ENCODE results near the gene BBS4. TPM values are rescaled to one million over a fixed set of nuclear protein-coding genes. Genes with fewer than 3 reads are reported as not detected.

The BBS4 gene
- total and polyA plus RNA-seq, 2 of the 4 experiments (the other 2 are of a cell fraction), result 15.8 to 21.0 TPM

DNA sequence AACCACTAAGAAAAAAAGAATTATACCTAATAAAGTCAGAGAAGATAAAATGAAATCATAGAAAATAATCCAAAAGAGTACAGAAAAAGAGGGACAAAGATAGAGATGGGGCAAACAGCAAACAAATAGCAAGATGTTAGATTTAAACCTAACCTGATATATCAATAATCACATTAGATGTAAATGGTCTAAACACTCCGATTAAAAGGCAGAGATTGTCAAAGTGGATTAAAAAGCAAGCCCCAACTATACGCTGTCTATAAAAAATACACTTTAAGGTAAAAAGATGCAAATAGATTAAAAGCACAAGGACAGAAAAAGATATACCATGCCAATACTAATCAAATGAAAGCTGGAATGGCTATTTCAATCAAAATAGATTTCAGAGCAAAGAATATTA is 80.8 kb downstream of the BBS4 start:
- POLR2A ChIA-PET (ENCODE audit: unreplicated experiment), result no interaction called here
- CTCF ChIA-PET, result no interaction called here
- in situ Hi-C loops (cut with MboI; ENCODE audit: low sequenced_read_pairs), result no loop called here

More for the DNA sequence above, 80.8 kb downstream of the BBS4 start:
- no peak overlapping the region for H3K9ac ChIP-seq (ENCODE audit: low read depth, low read length)
- no peak overlapping the region for H3K18ac ChIP-seq (ENCODE audit: low read depth, low read length)
- no peaks in the 10 kb centered on the region for H3K27me3 ChIP-seq (ENCODE audit: control insufficient read depth, insufficient read depth, low read length)
- BruUV-seq (replicated peaks), result no TSS peak
- no peak overlapping the region for H3K4me2 ChIP-seq (ENCODE audit: low read depth, low read length)
- H2BK15ac ChIP-seq (ENCODE audit: low read depth, low read length), result no peak overlapping the region
- peaks cover 25% of the 10 kb centered on the region for H3K36me3 ChIP-seq (ENCODE audit: control insufficient read depth, insufficient read depth, low read length)
- no peak overlapping the region for H2BK120ac ChIP-seq (ENCODE audit: low read depth, low read length)
- no peak for ATAC-seq (ENCODE audit: low read depth)
- H3K56ac ChIP-seq (ENCODE audit: extremely low read depth, insufficient read depth, low read length), result no peak overlapping the region
- no peak overlapping the region for H4K8ac ChIP-seq (ENCODE audit: low read depth in 2 of 2, low read length in 2 of 2)
- no peak overlapping the region for H3K23ac ChIP-seq (ENCODE audit: low read depth, low read length)
- H2BK5ac ChIP-seq (ENCODE audit: low read depth, low read length, poor library complexity, severe bottlenecking), result no peak overlapping the region
- H2BK20ac ChIP-seq (ENCODE audit: low read depth, low read length), result no peak overlapping the region
- no peaks in the 10 kb centered on the region for H3K9me1 ChIP-seq (ENCODE audit: insufficient read depth, low read length)
- TF ChIP-seq BHLHE40 (IDR thresholded peaks at IDR 0.05; ENCODE audit: low read depth, low read length) (no peak), CEBPB (IDR thresholded peaks at IDR 0.05; ENCODE audit: low read depth, low read length) (no peak), RAD21 (IDR thresholded peaks at IDR 0.05; ENCODE audit: low read length) (no peak), MAFK (IDR thresholded peaks at IDR 0.05; ENCODE audit: low read depth, low read length) (no peak), RFX5 (IDR thresholded peaks at IDR 0.05; ENCODE audit: low read depth, low read length) (no peak), MAZ (IDR thresholded peaks at IDR 0.05; ENCODE audit: borderline replicate concordance, low read depth, low read length) (no peak), MXI1 (IDR thresholded peaks at IDR 0.05; ENCODE audit: borderline replicate concordance, low read depth, low read length) (no peak), FOS (IDR thresholded peaks at IDR 0.05; ENCODE audit: low read depth, low read length) (no peak), SMC3 (IDR thresholded peaks at IDR 0.05; ENCODE audit: low read depth, low read length) (no peak), CHD1 (IDR thresholded peaks at IDR 0.05; ENCODE audit: low read depth, low read length) (no peak), POLR2A (IDR thresholded peaks at IDR 0.05; ENCODE audit: low read depth, low read length) (no peak)
- TF ChIP-seq, protein P1, sequence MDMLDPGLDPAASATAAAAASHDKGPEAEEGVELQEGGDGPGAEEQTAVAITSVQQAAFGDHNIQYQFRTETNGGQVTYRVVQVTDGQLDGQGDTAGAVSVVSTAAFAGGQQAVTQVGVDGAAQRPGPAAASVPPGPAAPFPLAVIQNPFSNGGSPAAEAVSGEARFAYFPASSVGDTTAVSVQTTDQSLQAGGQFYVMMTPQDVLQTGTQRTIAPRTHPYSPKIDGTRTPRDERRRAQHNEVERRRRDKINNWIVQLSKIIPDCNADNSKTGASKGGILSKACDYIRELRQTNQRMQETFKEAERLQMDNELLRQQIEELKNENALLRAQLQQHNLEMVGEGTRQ (IDR thresholded peaks at IDR 0.05; ENCODE audit: low read depth, low read length), result no peak
- TF ChIP-seq, protein P2, sequence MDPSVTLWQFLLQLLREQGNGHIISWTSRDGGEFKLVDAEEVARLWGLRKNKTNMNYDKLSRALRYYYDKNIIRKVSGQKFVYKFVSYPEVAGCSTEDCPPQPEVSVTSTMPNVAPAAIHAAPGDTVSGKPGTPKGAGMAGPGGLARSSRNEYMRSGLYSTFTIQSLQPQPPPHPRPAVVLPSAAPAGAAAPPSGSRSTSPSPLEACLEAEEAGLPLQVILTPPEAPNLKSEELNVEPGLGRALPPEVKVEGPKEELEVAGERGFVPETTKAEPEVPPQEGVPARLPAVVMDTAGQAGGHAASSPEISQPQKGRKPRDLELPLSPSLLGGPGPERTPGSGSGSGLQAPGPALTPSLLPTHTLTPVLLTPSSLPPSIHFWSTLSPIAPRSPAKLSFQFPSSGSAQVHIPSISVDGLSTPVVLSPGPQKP (IDR thresholded peaks at IDR 0.05; ENCODE audit: borderline replicate concordance, low read depth, low read length), result no peak
- TF ChIP-seq, protein P3, sequence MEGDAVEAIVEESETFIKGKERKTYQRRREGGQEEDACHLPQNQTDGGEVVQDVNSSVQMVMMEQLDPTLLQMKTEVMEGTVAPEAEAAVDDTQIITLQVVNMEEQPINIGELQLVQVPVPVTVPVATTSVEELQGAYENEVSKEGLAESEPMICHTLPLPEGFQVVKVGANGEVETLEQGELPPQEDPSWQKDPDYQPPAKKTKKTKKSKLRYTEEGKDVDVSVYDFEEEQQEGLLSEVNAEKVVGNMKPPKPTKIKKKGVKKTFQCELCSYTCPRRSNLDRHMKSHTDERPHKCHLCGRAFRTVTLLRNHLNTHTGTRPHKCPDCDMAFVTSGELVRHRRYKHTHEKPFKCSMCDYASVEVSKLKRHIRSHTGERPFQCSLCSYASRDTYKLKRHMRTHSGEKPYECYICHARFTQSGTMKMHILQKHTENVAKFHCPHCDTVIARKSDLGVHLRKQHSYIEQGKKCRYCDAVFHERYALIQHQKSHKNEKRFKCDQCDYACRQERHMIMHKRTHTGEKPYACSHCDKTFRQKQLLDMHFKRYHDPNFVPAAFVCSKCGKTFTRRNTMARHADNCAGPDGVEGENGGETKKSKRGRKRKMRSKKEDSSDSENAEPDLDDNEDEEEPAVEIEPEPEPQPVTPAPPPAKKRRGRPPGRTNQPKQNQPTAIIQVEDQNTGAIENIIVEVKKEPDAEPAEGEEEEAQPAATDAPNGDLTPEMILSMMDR (conservative IDR thresholded peaks at IDR 0.05; ENCODE audit: low read depth, low read length), result no peak
- no peak overlapping the region for H3K14ac ChIP-seq (replicated peaks; ENCODE audit: low read depth, low read length)
- no peak overlapping the region for H2AFZ ChIP-seq (replicated peaks; ENCODE audit: low read length, poor library complexity)
- dilution Hi-C loops (cut with HindIII; ENCODE audit: low sequenced_read_pairs, unreplicated experiment) (no loop called here), intact Hi-C loops (cut with micrococcal nuclease) (no loop called here)
- peaks cover 26 to 30% of the 10 kb centered on the region in 2 experiments for H3K79me1 ChIP-seq (ENCODE audit: low read depth in 1 of 2, low read length in 2 of 2)
- no peaks in the 10 kb centered on the region for H4K20me1 ChIP-seq (ENCODE audit: insufficient read depth, low read length)
- no peak overlapping the region for H3K4me3 ChIP-seq (ENCODE audit: insufficient read depth, low read depth, low read length)
- H3K4ac ChIP-seq (ENCODE audit: low read depth, low read length), result no peak overlapping the region
- WGBS, 2 experiments (ENCODE audit: extremely low coverage in 2 of 2, insufficient read length in 1 of 2), result no CpG with 5 or more reads among the region's 2 CpGs
- no peak overlapping the region for H3K27ac ChIP-seq (ENCODE audit: insufficient read depth, low read length)
- H2AK5ac ChIP-seq (ENCODE audit: low read depth, low read length), result no peak overlapping the region
- no peak overlapping the region for H4K5ac ChIP-seq (ENCODE audit: low read depth, low read length)
- H3K9me3 ChIP-seq (ENCODE audit: control insufficient read depth, insufficient read depth, low read length), result peaks cover 7% of the 10 kb centered on the region
- H2AK9ac ChIP-seq (replicated peaks; ENCODE audit: low read depth, low read length, poor library complexity), result no peak overlapping the region
- no peaks in the 10 kb centered on the region for H3K4me1 ChIP-seq (ENCODE audit: control insufficient read depth, insufficient read depth, low read length)
- no peak for DNase-seq
- no peak overlapping the region for H4K91ac ChIP-seq (ENCODE audit: insufficient read depth, low read depth, low read length)
